WTC11 (cell line): ENCODE results near the gene PET100. TPM values are rescaled to one million over a fixed set of nuclear protein-coding genes. Genes with fewer than 3 reads are reported as not detected.
A peak's percentile ranks its signal among the peaks of the same experiment; 100 is the strongest.

Experiments
- AFF4 ChIP-seq: sonication (generic); formaldehyde crosslinking; IDR thresholded peaks from 2 replicates; pipeline ENCODE4 v1.8.1; 2023; ENCODE audit warnings: mild to moderate bottlenecking, missing genetic modification reagents, borderline replicate concordance
- ATF1 ChIP-seq: sonication (generic); formaldehyde crosslinking; IDR thresholded peaks from 2 replicates; pipeline ENCODE4 v1.8.1; 2023; ENCODE audit warnings: mild to moderate bottlenecking, moderate library complexity, missing genetic modification reagents
- ESRRA ChIP-seq: sonication (generic); formaldehyde crosslinking; IDR thresholded peaks from 2 replicates; pipeline ENCODE4 v1.8.1; 2022; ENCODE audit warnings: mild to moderate bottlenecking, missing genetic modification reagents, borderline replicate concordance
- FOXK1 ChIP-seq: sonication (generic); formaldehyde crosslinking; IDR thresholded peaks from 2 replicates; pipeline ENCODE4 v1.8.0; 2022; ENCODE audit warnings: mild to moderate bottlenecking, moderate library complexity, missing genetic modification reagents
- GABPB1 ChIP-seq: sonication (generic); formaldehyde crosslinking; IDR thresholded peaks from 2 replicates; pipeline ENCODE4 v1.8.1; 2023; ENCODE audit warnings: mild to moderate bottlenecking, missing genetic modification reagents
- GTF2I ChIP-seq: fragments of 250-450 bp; sonication (Bioruptor Pico); conservative IDR thresholded peaks from 2 replicates; pipeline ENCODE4 v1.4.0; 2021; ENCODE audit warnings: mild to moderate bottlenecking
- MLX ChIP-seq: sonication (generic); formaldehyde crosslinking; IDR thresholded peaks from 2 replicates; pipeline ENCODE4 v1.8.1; 2023; ENCODE audit warnings: mild to moderate bottlenecking, missing genetic modification reagents, moderate library complexity
- NFATC4 ChIP-seq: fragments of 250-450 bp; sonication (Bioruptor Pico); IDR thresholded peaks from 2 replicates; pipeline ENCODE4 v1.9.0; 2021; ENCODE audit warnings: mild to moderate bottlenecking
- NR1H2 ChIP-seq: sonication (generic); formaldehyde crosslinking; IDR thresholded peaks from 2 replicates; pipeline ENCODE4 v1.9.0; 2021; ENCODE audit warnings: mild to moderate bottlenecking, moderate library complexity, missing genetic modification reagents
- RELA ChIP-seq: sonication (generic); formaldehyde crosslinking; IDR thresholded peaks from 2 replicates; pipeline ENCODE4 v1.8.1; 2022; ENCODE audit warnings: missing genetic modification reagents, mild to moderate bottlenecking, borderline replicate concordance
- SMAD4 ChIP-seq: sonication (generic); formaldehyde crosslinking; IDR thresholded peaks from 2 replicates; pipeline ENCODE4 v1.8.0; 2022; ENCODE audit warnings: mild to moderate bottlenecking, missing genetic modification reagents
- TEAD1 ChIP-seq: sonication (generic); formaldehyde crosslinking; IDR thresholded peaks from 2 replicates; pipeline ENCODE4 v1.8.0; 2022; ENCODE audit warnings: mild to moderate bottlenecking, missing genetic modification reagents
- TP53 ChIP-seq: sonication (generic); formaldehyde crosslinking; IDR thresholded peaks from 2 replicates; pipeline ENCODE4 v1.8.1; 2023; ENCODE audit warnings: mild to moderate bottlenecking, missing genetic modification reagents
- ZBTB21 ChIP-seq: sonication (generic); formaldehyde crosslinking; IDR thresholded peaks from 2 replicates; pipeline ENCODE4 v1.8.1; 2023; ENCODE audit warnings: mild to moderate bottlenecking, missing genetic modification reagents, borderline replicate concordance
- ZNF317 ChIP-seq: sonication (generic); formaldehyde crosslinking; IDR thresholded peaks from 2 replicates; pipeline ENCODE4 v1.8.1; 2023; ENCODE audit warnings: low read depth, mild to moderate bottlenecking, moderate library complexity, missing genetic modification reagents, borderline replicate concordance
- ZNF425 ChIP-seq: fragments of 250-450 bp; sonication (Bioruptor Pico); conservative IDR thresholded peaks from 2 replicates; pipeline ENCODE4 v1.9.0; 2021; ENCODE audit warnings: mild to moderate bottlenecking
- ZNF671 ChIP-seq: fragments of 250-450 bp; sonication (Bioruptor Pico); IDR thresholded peaks from 2 replicates; pipeline ENCODE4 v1.8.0; 2021; ENCODE audit warnings: mild to moderate bottlenecking
- total RNA-seq: library from RNA; stranded (reverse); gene quantifications from 3 replicates; pipeline ENCODE4 v1.2.3, GENCODE V29; 2021
- TF ChIP-seq, protein P1 (sequence below): sonication (generic); formaldehyde crosslinking; IDR thresholded peaks from 2 replicates; pipeline ENCODE4 v1.8.1; 2023; ENCODE audit warnings: mild to moderate bottlenecking, missing genetic modification reagents, moderate library complexity
- TF ChIP-seq, protein P2 (sequence below): sonication (generic); formaldehyde crosslinking; IDR thresholded peaks from 2 replicates; pipeline ENCODE4 v1.8.1; 2022; ENCODE audit warnings: low read depth, mild to moderate bottlenecking, moderate library complexity, missing genetic modification reagents, borderline replicate concordance
- TF ChIP-seq, protein P3 (sequence below): sonication (generic); formaldehyde crosslinking; IDR thresholded peaks from 2 replicates; pipeline ENCODE4 v1.8.1; 2022; ENCODE audit warnings: mild to moderate bottlenecking, missing genetic modification reagents, moderate library complexity, borderline replicate concordance
- TF ChIP-seq, protein P4 (sequence below): sonication (generic); formaldehyde crosslinking; IDR thresholded peaks from 2 replicates; pipeline ENCODE4 v1.8.0; 2023; ENCODE audit warnings: mild to moderate bottlenecking, missing genetic modification reagents
- TF ChIP-seq, protein P5 (sequence below): sonication (generic); formaldehyde crosslinking; IDR thresholded peaks from 2 replicates; pipeline ENCODE4 v1.8.1; 2022; ENCODE audit warnings: low read depth, missing genetic modification reagents, borderline replicate concordance
- TF ChIP-seq, protein P6 (sequence below): sonication (generic); formaldehyde crosslinking; conservative IDR thresholded peaks from 2 replicates; pipeline ENCODE4 v1.8.1; 2022; ENCODE audit warnings: mild to moderate bottlenecking, missing genetic modification reagents

Gene PET100
- total RNA-seq, 1 experiment from 2014 or later: 111 TPM

- TF ChIP-seq TEAD1 (CRISPR knock-in tag) (peak; percentile 93), FOXK1 (CRISPR knock-in tag) (peak; percentile 96), NR1H2 (CRISPR knock-in tag) (0 out of 2 replicates have a peak, but pooled peaks have one; percentile 45), ZNF317 (CRISPR knock-in tag) (peak; percentile 79), RELA (CRISPR knock-in tag) (peak; percentile 96; the same call in 1 of the 2 replicates), GTF2I (no peak), ZNF671 (CRISPR knock-in tag) (no peak), SMAD4 (CRISPR knock-in tag) (no peak; the same call in 1 of the 2 replicates), ATF1 (CRISPR knock-in tag) (peak; percentile 94), ZBTB21 (CRISPR knock-in tag) (peak; percentile 92; the same call in 1 of the 2 replicates), MLX (no peak), ESRRA (CRISPR knock-in tag) (peak; percentile 92; the same call in 1 of the 2 replicates), GABPB1 (CRISPR knock-in tag) (peak; percentile 46; the same call in 1 of the 2 replicates), NFATC4 (CRISPR knock-in tag) (no peak), TP53 (CRISPR knock-in tag) (peak; percentile 94), ZNF425 (CRISPR knock-in tag) (no peak), AFF4 (CRISPR knock-in tag) (no peak)
- TF ChIP-seq, protein P1, sequence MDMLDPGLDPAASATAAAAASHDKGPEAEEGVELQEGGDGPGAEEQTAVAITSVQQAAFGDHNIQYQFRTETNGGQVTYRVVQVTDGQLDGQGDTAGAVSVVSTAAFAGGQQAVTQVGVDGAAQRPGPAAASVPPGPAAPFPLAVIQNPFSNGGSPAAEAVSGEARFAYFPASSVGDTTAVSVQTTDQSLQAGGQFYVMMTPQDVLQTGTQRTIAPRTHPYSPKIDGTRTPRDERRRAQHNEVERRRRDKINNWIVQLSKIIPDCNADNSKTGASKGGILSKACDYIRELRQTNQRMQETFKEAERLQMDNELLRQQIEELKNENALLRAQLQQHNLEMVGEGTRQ (CRISPR knock-in tag): peak; percentile 77
- TF ChIP-seq, protein P2, sequence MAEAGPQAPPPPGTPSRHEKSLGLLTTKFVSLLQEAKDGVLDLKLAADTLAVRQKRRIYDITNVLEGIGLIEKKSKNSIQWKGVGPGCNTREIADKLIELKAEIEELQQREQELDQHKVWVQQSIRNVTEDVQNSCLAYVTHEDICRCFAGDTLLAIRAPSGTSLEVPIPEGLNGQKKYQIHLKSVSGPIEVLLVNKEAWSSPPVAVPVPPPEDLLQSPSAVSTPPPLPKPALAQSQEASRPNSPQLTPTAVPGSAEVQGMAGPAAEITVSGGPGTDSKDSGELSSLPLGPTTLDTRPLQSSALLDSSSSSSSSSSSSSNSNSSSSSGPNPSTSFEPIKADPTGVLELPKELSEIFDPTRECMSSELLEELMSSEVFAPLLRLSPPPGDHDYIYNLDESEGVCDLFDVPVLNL: peak; percentile 81
- TF ChIP-seq, protein P3, sequence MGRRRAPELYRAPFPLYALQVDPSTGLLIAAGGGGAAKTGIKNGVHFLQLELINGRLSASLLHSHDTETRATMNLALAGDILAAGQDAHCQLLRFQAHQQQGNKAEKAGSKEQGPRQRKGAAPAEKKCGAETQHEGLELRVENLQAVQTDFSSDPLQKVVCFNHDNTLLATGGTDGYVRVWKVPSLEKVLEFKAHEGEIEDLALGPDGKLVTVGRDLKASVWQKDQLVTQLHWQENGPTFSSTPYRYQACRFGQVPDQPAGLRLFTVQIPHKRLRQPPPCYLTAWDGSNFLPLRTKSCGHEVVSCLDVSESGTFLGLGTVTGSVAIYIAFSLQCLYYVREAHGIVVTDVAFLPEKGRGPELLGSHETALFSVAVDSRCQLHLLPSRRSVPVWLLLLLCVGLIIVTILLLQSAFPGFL (CRISPR knock-in tag): peak; percentile 83; the same call in 1 of the 2 replicates
- TF ChIP-seq, protein P4, sequence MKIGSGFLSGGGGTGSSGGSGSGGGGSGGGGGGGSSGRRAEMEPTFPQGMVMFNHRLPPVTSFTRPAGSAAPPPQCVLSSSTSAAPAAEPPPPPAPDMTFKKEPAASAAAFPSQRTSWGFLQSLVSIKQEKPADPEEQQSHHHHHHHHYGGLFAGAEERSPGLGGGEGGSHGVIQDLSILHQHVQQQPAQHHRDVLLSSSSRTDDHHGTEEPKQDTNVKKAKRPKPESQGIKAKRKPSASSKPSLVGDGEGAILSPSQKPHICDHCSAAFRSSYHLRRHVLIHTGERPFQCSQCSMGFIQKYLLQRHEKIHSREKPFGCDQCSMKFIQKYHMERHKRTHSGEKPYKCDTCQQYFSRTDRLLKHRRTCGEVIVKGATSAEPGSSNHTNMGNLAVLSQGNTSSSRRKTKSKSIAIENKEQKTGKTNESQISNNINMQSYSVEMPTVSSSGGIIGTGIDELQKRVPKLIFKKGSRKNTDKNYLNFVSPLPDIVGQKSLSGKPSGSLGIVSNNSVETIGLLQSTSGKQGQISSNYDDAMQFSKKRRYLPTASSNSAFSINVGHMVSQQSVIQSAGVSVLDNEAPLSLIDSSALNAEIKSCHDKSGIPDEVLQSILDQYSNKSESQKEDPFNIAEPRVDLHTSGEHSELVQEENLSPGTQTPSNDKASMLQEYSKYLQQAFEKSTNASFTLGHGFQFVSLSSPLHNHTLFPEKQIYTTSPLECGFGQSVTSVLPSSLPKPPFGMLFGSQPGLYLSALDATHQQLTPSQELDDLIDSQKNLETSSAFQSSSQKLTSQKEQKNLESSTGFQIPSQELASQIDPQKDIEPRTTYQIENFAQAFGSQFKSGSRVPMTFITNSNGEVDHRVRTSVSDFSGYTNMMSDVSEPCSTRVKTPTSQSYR (CRISPR knock-in tag): peak; percentile 97
- TF ChIP-seq, protein P5, sequence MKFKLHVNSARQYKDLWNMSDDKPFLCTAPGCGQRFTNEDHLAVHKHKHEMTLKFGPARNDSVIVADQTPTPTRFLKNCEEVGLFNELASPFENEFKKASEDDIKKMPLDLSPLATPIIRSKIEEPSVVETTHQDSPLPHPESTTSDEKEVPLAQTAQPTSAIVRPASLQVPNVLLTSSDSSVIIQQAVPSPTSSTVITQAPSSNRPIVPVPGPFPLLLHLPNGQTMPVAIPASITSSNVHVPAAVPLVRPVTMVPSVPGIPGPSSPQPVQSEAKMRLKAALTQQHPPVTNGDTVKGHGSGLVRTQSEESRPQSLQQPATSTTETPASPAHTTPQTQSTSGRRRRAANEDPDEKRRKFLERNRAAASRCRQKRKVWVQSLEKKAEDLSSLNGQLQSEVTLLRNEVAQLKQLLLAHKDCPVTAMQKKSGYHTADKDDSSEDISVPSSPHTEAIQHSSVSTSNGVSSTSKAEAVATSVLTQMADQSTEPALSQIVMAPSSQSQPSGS (CRISPR knock-in tag): peak; percentile 91
- TF ChIP-seq, protein P6, sequence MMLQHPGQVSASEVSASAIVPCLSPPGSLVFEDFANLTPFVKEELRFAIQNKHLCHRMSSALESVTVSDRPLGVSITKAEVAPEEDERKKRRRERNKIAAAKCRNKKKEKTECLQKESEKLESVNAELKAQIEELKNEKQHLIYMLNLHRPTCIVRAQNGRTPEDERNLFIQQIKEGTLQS (CRISPR knock-in tag): no peak
Observed at GRCh38 chr19:7636691-7637373, 7.2 kb downstream of the PET100 start, which contains the start of gene STXBP2 (continued).
